Transverse colon (tissue), 4 donors: ENCODE data around the gene KCNK7. TPM values are rescaled to one million over a fixed set of nuclear protein-coding genes. Genes with fewer than 3 reads are reported as not detected.

Experiments
- DNase-seq: peaks from one replicate; pipeline ENCODE4 v3.0.0-alpha.2; 2019
- H3K27ac ChIP-seq, 4 donors: fragments of 200-600 bp; sonication (generic); 2 replicates each; pipeline ENCODE4 v1.5.1; 2016 to 2018; ENCODE audit warnings: inconsistent platforms in 4 of 4
- H3K27me3 ChIP-seq: fragments of 200-600 bp; sonication (generic); 2 replicates; pipeline ENCODE4 v1.5.1; 2017; ENCODE audit warnings: inconsistent platforms
- H3K36me3 ChIP-seq, 4 donors: fragments of 200-600 bp; sonication (generic); 2 replicates each; pipeline ENCODE4 v1.5.1; 2017 to 2019; ENCODE audit warnings: inconsistent platforms in 4 of 4
- H3K4me1 ChIP-seq, 4 donors: fragments of 200-600 bp; sonication (generic); 2 replicates each; pipeline ENCODE4 v1.5.1; 2017 to 2020; ENCODE audit warnings: inconsistent platforms in 4 of 4
- H3K4me3 ChIP-seq, 4 donors: fragments of 200-600 bp; sonication (generic); 1 replicate in 1 of 4; 2 replicates in 3 of 4; pipeline versions ENCODE4 v1.5.1 to v1.6.1; 2017 to 2019; ENCODE audit warnings: inconsistent platforms in 4 of 4
- H3K9me3 ChIP-seq, 2 donors: fragments of 200-600 bp; sonication (generic); 2 replicates each; pipeline ENCODE4 v1.5.1; 2017 to 2019; ENCODE audit warnings: inconsistent platforms in 2 of 2
- EP300 ChIP-seq: sonication (generic); formaldehyde crosslinking; IDR thresholded peaks from one replicate; pipeline ENCODE4 v1.6.1; 2017; ENCODE audit warnings: antibody characterized with exemption, low read depth
- POLR2A ChIP-seq: fragments of 450-650 bp; IDR thresholded peaks from one replicate; pipeline ENCODE4 v1.6.1; 2016; ENCODE audit warnings: antibody characterized with exemption, mild to moderate bottlenecking, moderate library complexity
- POLR2AphosphoS5 ChIP-seq, 3 donors: sonication (generic); formaldehyde crosslinking; IDR thresholded peaks; one replicate each; pipeline ENCODE4 v1.6.1; 2016; ENCODE audit warnings: antibody characterized with exemption in 3 of 3
- WGBS, 2 donors: methylation state at CpG; one replicate each; pipeline ENCODE4 v1.1.5; 2018; ENCODE audit warnings: low coverage in 1 of 2; 5-methylcytosine and 5-hydroxymethylcytosine counted together
- in situ Hi-C, 4 donors: fragments of 200-750 bp; cut with MboI; loops; one replicate each; pipeline versions ENCODE4 v1.15.0 to v1.15.1; 2017; ENCODE audit warnings: low sequenced_read_pairs in 3 of 4, low pct_ligation_motif_present in 1 of 4, low pct_unique_long_range_greater_than_20kb in 1 of 4
- intact Hi-C: fragments of 100-400 bp; cut with DNase I; formaldehyde crosslinking; loops from one replicate; pipeline ENCODE4 v1.15.1; 2023; ENCODE audit warnings: low total_unique reads
- total RNA-seq, 4 donors: library from RNA; depleted of rRNA; stranded (reverse); fragments of >200 nt; gene quantifications; one replicate each; pipeline ENCODE4 v1.1.0, GENCODE V29; 2016
- TF ChIP-seq, protein P1 (sequence below), 5 experiments: fragments of 200-600 bp in 3 of 5; fragments of 450-650 bp in 2 of 5; sonication (generic) in 3 of 5; IDR thresholded peaks; 1 replicate in 2 of 5; 2 replicates in 3 of 5; pipeline ENCODE4 v1.5.1; 2016 to 2017; ENCODE audit warnings: antibody characterized with exemption in 5 of 5, inconsistent platforms in 3 of 5, mild to moderate bottlenecking in 2 of 5, moderate library complexity in 1 of 5

Gene KCNK7
- total RNA-seq, 4 donors from 2014 or later, result 0.27 to 1.6 TPM; not detected in 2

DNA sequence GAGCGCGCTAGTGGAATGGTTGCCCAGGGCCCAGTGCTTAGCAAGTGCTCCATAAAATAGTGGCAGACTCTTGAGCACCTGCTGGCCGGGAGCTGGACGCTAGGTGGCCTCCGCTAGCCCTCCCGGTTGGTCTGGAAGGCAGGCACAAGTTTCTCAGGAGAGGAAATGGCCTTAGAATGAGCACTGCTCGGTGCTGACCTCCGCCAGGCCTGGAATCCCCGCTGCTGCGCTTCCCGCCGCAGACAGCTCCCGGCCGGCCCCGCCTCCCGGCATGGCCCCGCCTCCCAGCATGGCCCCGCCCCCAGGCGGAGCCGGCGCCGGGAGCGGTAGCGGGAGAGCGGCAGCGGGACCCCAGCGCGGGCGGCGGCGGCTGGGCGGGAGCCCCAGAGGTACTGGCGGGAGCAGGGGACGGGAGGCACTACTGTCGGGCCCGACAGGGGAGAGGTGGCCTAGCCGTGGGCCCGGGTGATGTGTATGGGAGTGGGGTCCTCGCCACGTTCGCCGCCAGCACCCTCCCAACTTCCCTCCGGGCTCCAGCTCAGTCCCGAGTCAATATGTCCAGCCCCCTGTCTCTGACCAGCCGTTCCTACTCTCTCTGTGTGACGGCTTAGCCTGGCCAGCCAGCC lies 42.3 kb upstream of the KCNK7 start, which contains the start of gene SIPA1:
TSS of gene SIPA1 (plus strand) at position 308 of the 626 bp plus-strand sequence. CDS start 2,821 bp downstream, outside the sequence.
- intact Hi-C loops (loop anchor here (10.0 kb wide), 1 partner anchor 67 kb away; no protein-coding TSS in a partner anchor), in situ Hi-C loops (no loop called here)
- Histone ChIP-seq H3K4me1 (peaks cover 9 to 38% (median 32%) of the 10 kb centered on the region in 4 donors), H3K27me3 (no peaks in the 10 kb centered on the region), H3K9me3 (no peaks in the 10 kb centered on the region), H3K27ac (peak within 1 kb of the TSS; percentile 84 to 92 (median 88)), H3K36me3 (peaks cover 0 to 27% (median 12%) of the 10 kb centered on the region in 4 donors), H3K4me3 (peak within 1 kb of the TSS; percentile 48 to 77 (median 50))
- TF ChIP-seq EP300 (no peak), POLR2AphosphoS5 (IDR thresholded peaks at IDR 0.05) (peak; percentile 48 to 68 (median 60)), POLR2A (peak; percentile 51)
- TF ChIP-seq, protein P1, sequence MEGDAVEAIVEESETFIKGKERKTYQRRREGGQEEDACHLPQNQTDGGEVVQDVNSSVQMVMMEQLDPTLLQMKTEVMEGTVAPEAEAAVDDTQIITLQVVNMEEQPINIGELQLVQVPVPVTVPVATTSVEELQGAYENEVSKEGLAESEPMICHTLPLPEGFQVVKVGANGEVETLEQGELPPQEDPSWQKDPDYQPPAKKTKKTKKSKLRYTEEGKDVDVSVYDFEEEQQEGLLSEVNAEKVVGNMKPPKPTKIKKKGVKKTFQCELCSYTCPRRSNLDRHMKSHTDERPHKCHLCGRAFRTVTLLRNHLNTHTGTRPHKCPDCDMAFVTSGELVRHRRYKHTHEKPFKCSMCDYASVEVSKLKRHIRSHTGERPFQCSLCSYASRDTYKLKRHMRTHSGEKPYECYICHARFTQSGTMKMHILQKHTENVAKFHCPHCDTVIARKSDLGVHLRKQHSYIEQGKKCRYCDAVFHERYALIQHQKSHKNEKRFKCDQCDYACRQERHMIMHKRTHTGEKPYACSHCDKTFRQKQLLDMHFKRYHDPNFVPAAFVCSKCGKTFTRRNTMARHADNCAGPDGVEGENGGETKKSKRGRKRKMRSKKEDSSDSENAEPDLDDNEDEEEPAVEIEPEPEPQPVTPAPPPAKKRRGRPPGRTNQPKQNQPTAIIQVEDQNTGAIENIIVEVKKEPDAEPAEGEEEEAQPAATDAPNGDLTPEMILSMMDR (IDR thresholded peaks at IDR 0.05), result peak in 3 of 5 experiments; percentile 10 to 21 (median 20)
- 10% methylated on average over 15 of the region's 46 CpGs; no CpG with 5 or more reads in 1 of the 2 donors for WGBS, 2 donors
- peak; percentile 80 for DNase-seq

- H3K4me1 ChIP-seq, result peaks cover 9 to 38% (median 32%) of the 10 kb centered on the region in 4 donors
- intact Hi-C loops (loop anchor here (10.0 kb wide), 1 partner anchor 68 kb away; no protein-coding TSS in a partner anchor), in situ Hi-C loops (no loop called here)
- H3K9me3 ChIP-seq, result no peaks in the 10 kb centered on the region
- WGBS, 2 donors, result 95% methylated on average over 3 of the region's 3 CpGs; no CpG with 5 or more reads in 1 of the 2 donors
- TF ChIP-seq POLR2A (no peak), EP300 (no peak), POLR2AphosphoS5 (IDR thresholded peaks at IDR 0.05) (no peak)
- TF ChIP-seq, protein P1 (IDR thresholded peaks at IDR 0.05), result no peak
- no peak for DNase-seq
- H3K27me3 ChIP-seq, result no peaks in the 10 kb centered on the region
- H3K27ac ChIP-seq, result peak overlapping the region; percentile 84 to 92 (median 88)
- H3K4me3 ChIP-seq, result no peak overlapping the region
- peaks cover 0 to 29% (median 14%) of the 10 kb centered on the region in 4 donors for H3K36me3 ChIP-seq
Observed at GRCh38 chr11:65637032-65637557, 41.5 kb upstream of the KCNK7 start.

GRCh38 chr11:65636108-65637031 lies 40.8 kb upstream of the KCNK7 start:
- peaks cover 9 to 37% (median 28%) of the 10 kb centered on the region in 4 donors for H3K4me1 ChIP-seq
- intact Hi-C loops, result loop anchor here (10.0 kb wide), 1 partner anchor 68 kb away; no protein-coding TSS in a partner anchor
- in situ Hi-C loops, result no loop called here
- no peak for DNase-seq
- no peaks in the 10 kb centered on the region for H3K27me3 ChIP-seq
- H3K36me3 ChIP-seq, result peaks cover 0 to 31% (median 15%) of the 10 kb centered on the region in 4 donors
- H3K9me3 ChIP-seq, result no peaks in the 10 kb centered on the region
- H3K27ac ChIP-seq, result peak overlapping the region in 1 of 4 donors; percentile 90
- no peak for TF ChIP-seq POLR2A
- TF ChIP-seq POLR2AphosphoS5 (IDR thresholded peaks at IDR 0.05), result no peak
- TF ChIP-seq, protein P1 (IDR thresholded peaks at IDR 0.05), result no peak
- no peak for TF ChIP-seq EP300
- 91% methylated on average over 22 of the region's 28 CpGs; no CpG with 5 or more reads in 1 of the 2 donors for WGBS, 2 donors
- no peak overlapping the region for H3K4me3 ChIP-seq
